NT2/D1 (cell line): Measurements from ENCODE around the gene ATF6B.

Source experiments
- SUZ12 ChIP-seq: IDR thresholded peaks from 2 replicates; pipeline ENCODE4 v1.6.1; 2011; ENCODE audit not compliant: insufficient read length, insufficient read depth; ENCODE audit errors: extremely low read depth
- YY1 ChIP-seq: IDR thresholded peaks from 2 replicates; pipeline ENCODE4 v1.6.1; 2011; ENCODE audit not compliant: insufficient read length, insufficient read depth
- ZNF274 ChIP-seq: IDR thresholded peaks from 2 replicates; pipeline ENCODE4 v1.6.1; 2011; ENCODE audit warnings: mild to moderate bottlenecking, low read depth, low read length

DNA sequence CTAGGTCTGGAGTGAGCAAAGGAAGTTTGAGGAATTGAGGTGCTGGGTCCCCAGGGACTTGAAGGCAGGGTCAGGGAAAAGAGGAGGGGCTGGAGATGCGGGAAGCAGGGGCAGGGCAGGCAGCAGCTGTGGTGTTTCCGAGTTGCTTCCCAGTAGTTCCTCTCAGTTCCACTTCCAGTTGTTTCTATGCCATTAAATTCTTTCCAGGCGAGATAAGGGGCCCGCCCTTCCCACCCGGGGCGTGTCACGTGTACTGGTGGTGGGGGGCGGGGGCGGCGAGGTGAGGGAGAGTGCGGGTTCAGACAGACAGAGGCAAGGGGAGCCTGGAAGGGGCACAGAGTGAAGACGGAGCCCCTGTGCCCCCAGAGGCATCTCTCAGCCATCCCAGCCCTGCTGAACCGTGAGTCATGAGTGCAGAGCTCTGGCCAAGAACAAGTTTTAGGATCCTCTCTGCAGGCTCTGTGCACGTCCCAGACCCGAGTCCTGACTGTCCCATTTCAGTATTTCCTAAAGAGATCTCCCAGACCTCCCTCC is 19.9 kb downstream of the ATF6B start:
- TF ChIP-seq ZNF274 (no peak), YY1 (no peak), SUZ12 (no peak)
